Sigmoid colon (tissue), 4 donors: ENCODE data around the gene NLGN1.

Experiments used
- CTCF ChIP-seq, 4 experiments: fragments of 450-650 bp in 3 of 4; fragments of 200-600 bp in 1 of 4; IDR thresholded peaks; one replicate each; pipeline ENCODE4 v1.5.1; 2016 to 2019; ENCODE audit warnings: antibody characterized with exemption in 4 of 4, mild to moderate bottlenecking in 3 of 4, moderate library complexity in 2 of 4
- POLR2AphosphoS5 ChIP-seq, 4 donors: sonication (generic); formaldehyde crosslinking; IDR thresholded peaks; one replicate each; pipeline ENCODE4 v1.6.1; 2017; ENCODE audit warnings: antibody characterized with exemption in 4 of 4

DNA sequence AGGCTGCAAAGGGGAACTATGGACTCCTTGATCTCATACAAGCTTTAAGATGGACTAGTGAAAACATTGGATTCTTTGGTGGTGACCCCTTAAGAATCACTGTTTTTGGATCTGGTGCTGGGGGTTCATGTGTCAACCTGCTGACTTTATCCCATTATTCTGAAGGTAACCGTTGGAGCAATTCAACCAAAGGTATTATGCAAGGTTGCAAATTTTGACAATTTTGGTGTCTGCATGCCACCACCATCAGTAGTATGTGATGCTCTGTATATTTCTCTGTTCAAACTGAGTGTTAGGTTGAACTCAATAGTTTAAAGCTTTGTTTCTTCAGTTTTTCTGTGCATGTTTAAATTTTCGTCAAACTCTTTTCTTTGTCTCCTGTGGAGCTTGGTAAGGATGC is 877.8 kb downstream of the NLGN1 start:
- TF ChIP-seq POLR2AphosphoS5 (IDR thresholded peaks at IDR 0.05) (no peak), CTCF (IDR thresholded peaks at IDR 0.05) (no peak)
